T-helper 2 cell treated with Interferon-gamma antibody and Interleukin-4, amounts not matched to agents 5 μg/mL and 100 μg/mL, for 36 hours (primary cell): ENCODE data around the gene SLC30A9.

Experiments used
- DNase-seq: peaks from one replicate; pipeline ENCODE4 v3.0.0; 2021; ENCODE audit warnings: low spot score
- H3K27ac Mint-ChIP-seq: one replicate; pipeline ENCODE4 v1.8.0; 2021; ENCODE audit warnings: mild to moderate bottlenecking, mixed read lengths
- H3K27me3 Mint-ChIP-seq: one replicate; pipeline ENCODE4 v1.8.0; 2021; ENCODE audit warnings: low read depth, mixed read lengths
- H3K36me3 Mint-ChIP-seq: one replicate; pipeline ENCODE4 v1.8.0; 2021; ENCODE audit warnings: low read depth, mixed read lengths
- H3K4me1 Mint-ChIP-seq: one replicate; pipeline ENCODE4 v1.8.0; 2021; ENCODE audit warnings: low read depth, mixed read lengths
- H3K4me3 Mint-ChIP-seq: one replicate; pipeline ENCODE4 v1.8.0; 2022; ENCODE audit warnings: mild to moderate bottlenecking, moderate library complexity, mixed read lengths
- H3K9me3 Mint-ChIP-seq: one replicate; pipeline ENCODE4 v1.8.0; 2021; ENCODE audit warnings: mixed read lengths

SLC30A9 gene

GRCh38 chr4:42066402-42066801 lies 76.1 kb downstream of the SLC30A9 start:
- no peak for DNase-seq
- Mint-ChIP-seq H3K27me3 (no peaks in the 10 kb centered on the region), H3K27ac (no peak overlapping the region), H3K36me3 (peaks cover 14% of the 10 kb centered on the region), H3K4me1 (no peaks in the 10 kb centered on the region), H3K9me3 (no peaks in the 10 kb centered on the region), H3K4me3 (no peak overlapping the region)

- Mint-ChIP-seq H3K27me3 (no peaks in the 10 kb centered on the region), H3K27ac (no peak overlapping the region), H3K4me1 (no peaks in the 10 kb centered on the region), H3K9me3 (no peaks in the 10 kb centered on the region), H3K4me3 (no peak overlapping the region), H3K36me3 (peaks cover 17% of the 10 kb centered on the region)
- DNase-seq: no peak
Measured at GRCh38 chr4:42067264-42067663, 76.9 kb downstream of the SLC30A9 start.

DNA sequence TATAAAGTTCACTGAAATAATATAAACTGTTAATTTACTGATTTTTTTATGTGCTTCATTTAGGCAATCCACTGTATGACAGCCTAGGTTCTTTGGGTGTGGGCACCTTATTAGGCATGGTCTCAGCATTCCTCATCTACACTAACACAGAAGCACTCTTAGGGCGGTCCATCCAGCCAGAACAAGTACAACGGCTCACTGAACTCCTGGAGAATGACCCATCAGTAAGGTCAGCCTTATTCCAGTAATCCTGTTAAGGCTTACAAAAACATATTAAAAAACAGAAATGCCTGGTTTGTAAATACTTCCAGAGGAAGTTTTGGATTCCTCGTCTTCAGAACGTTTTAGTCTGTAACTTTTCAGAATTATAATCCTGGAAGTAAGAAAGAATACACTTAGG lies 80.1 kb downstream of the SLC30A9 start:
- peaks cover 18% of the 10 kb centered on the region for H3K36me3 Mint-ChIP-seq

DNA sequence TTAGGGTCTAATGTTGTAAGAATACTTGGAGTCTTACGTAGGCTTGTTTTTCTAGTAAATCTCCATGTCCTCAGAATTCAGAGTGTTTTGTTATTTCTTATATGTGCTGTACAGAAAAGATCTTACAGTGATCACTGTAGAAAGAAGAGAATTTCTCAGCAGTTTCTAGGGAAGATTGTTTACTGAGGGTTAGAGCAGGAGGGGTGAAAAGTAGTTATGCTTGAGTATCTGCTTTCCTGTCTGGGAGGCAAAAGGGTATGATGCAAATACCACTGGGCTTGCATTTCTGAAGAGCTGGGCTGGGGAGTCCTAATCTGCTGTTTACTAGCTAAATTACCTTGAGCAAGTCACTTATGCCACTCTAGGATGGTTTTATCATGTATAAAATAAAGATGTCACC lies 84.0 kb downstream of the SLC30A9 start:
- H3K9me3 Mint-ChIP-seq: no peaks in the 10 kb centered on the region
- no peak for DNase-seq
- H3K27me3 Mint-ChIP-seq: no peaks in the 10 kb centered on the region
- H3K36me3 Mint-ChIP-seq: peaks cover 20% of the 10 kb centered on the region
- no peak overlapping the region for H3K4me3 Mint-ChIP-seq
- H3K4me1 Mint-ChIP-seq: no peaks in the 10 kb centered on the region
- H3K27ac Mint-ChIP-seq: no peak overlapping the region

More for the DNA sequence above, 80.1 kb downstream of the SLC30A9 start:
- Mint-ChIP-seq H3K27ac (no peak overlapping the region), H3K9me3 (no peaks in the 10 kb centered on the region), H3K4me3 (no peak overlapping the region), H3K4me1 (no peaks in the 10 kb centered on the region), H3K27me3 (no peaks in the 10 kb centered on the region)
- no peak for DNase-seq

- no peak for DNase-seq
- Mint-ChIP-seq H3K27me3 (no peaks in the 10 kb centered on the region), H3K36me3 (peaks cover 18% of the 10 kb centered on the region), H3K9me3 (no peaks in the 10 kb centered on the region), H3K4me3 (no peak overlapping the region), H3K27ac (no peak overlapping the region), H3K4me1 (no peaks in the 10 kb centered on the region)
Measured at GRCh38 chr4:42078184-42078801, 88.0 kb downstream of the SLC30A9 start.

DNA sequence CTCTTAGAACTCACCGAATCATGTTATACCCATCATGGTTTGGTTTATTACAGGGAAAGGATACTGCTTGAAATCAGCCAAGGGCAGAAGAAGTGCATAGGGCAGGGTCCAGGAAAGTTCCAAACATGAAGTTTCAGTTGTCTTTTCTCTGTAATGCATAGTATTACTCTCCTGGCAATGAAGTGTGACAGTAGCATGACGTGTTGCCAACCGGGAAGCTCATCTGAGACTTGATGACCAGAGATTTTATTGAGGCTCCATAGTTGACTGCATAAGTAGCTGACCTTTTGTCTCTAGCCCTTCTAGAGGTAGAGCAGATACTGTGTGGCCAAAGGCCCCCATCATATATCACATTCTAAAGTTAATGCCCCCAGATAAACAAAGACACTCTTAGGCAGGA lies 90.0 kb downstream of the SLC30A9 start:
- no peaks in the 10 kb centered on the region for H3K9me3 Mint-ChIP-seq
- no peak overlapping the region for H3K27ac Mint-ChIP-seq
- no peak for DNase-seq
- H3K4me1 Mint-ChIP-seq: no peaks in the 10 kb centered on the region
- peaks cover 14% of the 10 kb centered on the region for H3K36me3 Mint-ChIP-seq
- no peak overlapping the region for H3K4me3 Mint-ChIP-seq
- H3K27me3 Mint-ChIP-seq: no peaks in the 10 kb centered on the region

DNA sequence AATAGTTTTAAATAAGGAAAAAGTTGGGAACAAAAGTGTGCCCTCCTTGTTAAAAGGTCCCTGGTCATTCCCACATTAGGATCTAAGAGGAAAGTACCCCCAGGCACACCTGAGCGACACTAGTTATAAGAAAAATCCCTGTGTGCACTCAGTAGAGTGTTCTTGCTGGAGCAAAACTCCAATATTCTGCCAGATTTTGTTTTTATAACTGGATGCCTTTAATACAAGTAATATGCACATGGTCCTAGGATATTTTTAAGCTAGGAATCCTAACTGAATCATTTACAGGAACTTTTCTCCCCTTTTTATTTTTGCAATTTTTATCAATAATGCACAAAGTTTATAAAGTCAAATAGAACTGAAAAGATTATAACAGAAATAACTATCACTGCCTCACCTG lies 93.5 kb downstream of the SLC30A9 start:
- Mint-ChIP-seq H3K27ac (no peak overlapping the region), H3K27me3 (no peaks in the 10 kb centered on the region), H3K4me3 (no peak overlapping the region), H3K4me1 (no peaks in the 10 kb centered on the region), H3K9me3 (no peaks in the 10 kb centered on the region), H3K36me3 (peaks cover 10% of the 10 kb centered on the region)
- no peak for DNase-seq

GRCh38 chr4:42088386-42088785 lies 98.1 kb downstream of the SLC30A9 start:
- no peak overlapping the region for H3K27ac Mint-ChIP-seq
- no peak for DNase-seq
- no peaks in the 10 kb centered on the region for H3K4me1 Mint-ChIP-seq
- no peaks in the 10 kb centered on the region for H3K27me3 Mint-ChIP-seq
- H3K9me3 Mint-ChIP-seq: no peaks in the 10 kb centered on the region
- no peak overlapping the region for H3K4me3 Mint-ChIP-seq
- H3K36me3 Mint-ChIP-seq: peaks cover 11% of the 10 kb centered on the region

DNA sequence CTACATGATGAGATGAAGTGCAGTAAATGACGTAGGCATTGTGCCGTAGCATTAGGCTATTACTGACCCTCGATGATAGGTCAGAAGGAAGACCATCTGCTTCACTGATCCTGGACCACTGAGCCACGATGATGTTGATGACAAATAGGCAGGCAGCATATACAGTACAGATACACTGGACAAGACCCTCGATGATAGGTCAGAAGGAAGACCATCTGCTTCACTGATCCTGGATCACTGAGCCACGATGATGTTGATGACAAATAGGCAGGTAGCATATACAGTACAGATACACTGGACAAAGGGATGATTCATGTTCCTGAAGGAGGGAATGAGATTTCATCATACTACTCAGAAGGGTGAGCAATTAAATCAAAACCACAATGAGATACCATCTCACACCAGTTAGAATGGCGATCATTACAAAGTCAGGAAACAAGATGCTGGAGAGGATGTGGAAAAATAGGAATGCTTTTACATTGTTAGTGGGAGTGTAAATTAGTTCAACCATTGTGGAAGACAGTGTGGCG lies 111.2 kb downstream of the SLC30A9 start:
- H3K4me1 Mint-ChIP-seq: no peaks in the 10 kb centered on the region
- no peak overlapping the region for H3K4me3 Mint-ChIP-seq
- H3K9me3 Mint-ChIP-seq: no peaks in the 10 kb centered on the region
- no peaks in the 10 kb centered on the region for H3K27me3 Mint-ChIP-seq
- H3K36me3 Mint-ChIP-seq: no peaks in the 10 kb centered on the region
- no peak for DNase-seq
- no peak overlapping the region for H3K27ac Mint-ChIP-seq

GRCh38 chr4:42104521-42104920 lies 114.2 kb downstream of the SLC30A9 start:
- DNase-seq: no peak

DNA sequence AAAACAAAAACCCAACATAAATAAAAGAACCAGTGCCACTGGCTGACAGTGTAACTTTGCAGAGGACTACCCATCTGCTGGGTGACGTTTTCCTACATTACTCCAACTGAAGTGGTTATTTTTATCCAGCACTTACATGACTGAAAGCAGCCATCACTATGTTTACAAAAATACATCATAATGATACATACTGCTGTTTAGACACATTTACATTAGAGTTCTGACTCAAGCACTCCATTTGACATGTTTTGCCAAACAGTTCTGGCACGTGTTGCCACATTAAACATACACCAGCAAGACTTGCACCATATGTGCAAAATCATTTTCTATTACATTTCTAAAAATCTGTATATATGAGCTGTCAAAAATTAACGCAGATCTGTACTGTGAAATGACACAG lies 122.5 kb downstream of the SLC30A9 start:
- H3K27ac Mint-ChIP-seq: no peak overlapping the region
- no peak for DNase-seq
- H3K4me1 Mint-ChIP-seq: no peaks in the 10 kb centered on the region
- H3K4me3 Mint-ChIP-seq: no peak overlapping the region
- H3K36me3 Mint-ChIP-seq: no peaks in the 10 kb centered on the region
- peaks cover 6% of the 10 kb centered on the region for H3K27me3 Mint-ChIP-seq
- no peaks in the 10 kb centered on the region for H3K9me3 Mint-ChIP-seq

More at GRCh38 chr4:42104521-42104920, 114.2 kb downstream of the SLC30A9 start:
- Mint-ChIP-seq H3K4me1 (no peaks in the 10 kb centered on the region), H3K9me3 (no peaks in the 10 kb centered on the region), H3K27me3 (no peaks in the 10 kb centered on the region), H3K27ac (no peak overlapping the region), H3K4me3 (no peak overlapping the region), H3K36me3 (no peaks in the 10 kb centered on the region)

DNA sequence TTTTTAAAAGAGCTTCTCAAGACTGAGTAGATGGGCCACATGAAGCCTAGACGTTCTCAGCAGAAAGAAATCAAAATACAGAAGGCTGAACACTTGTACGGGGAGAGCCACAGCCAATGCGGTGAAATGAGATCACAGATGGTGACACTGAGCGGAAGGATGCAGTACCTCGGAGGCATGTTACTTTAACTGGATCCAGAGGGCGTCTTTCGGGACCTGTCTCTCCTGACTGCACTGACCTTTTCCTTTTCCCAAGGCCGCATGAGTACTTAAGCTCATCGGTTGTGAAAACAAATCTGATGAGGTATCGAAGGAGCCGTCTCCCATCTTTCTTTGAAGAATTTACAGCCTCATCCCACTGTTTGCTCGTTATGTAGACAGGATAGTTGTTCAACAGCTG lies 129.6 kb downstream of the SLC30A9 start:
- no peaks in the 10 kb centered on the region for H3K4me1 Mint-ChIP-seq
- no peak for DNase-seq
- H3K27me3 Mint-ChIP-seq: no peaks in the 10 kb centered on the region
- H3K4me3 Mint-ChIP-seq: no peak overlapping the region
- H3K27ac Mint-ChIP-seq: no peak overlapping the region
- H3K9me3 Mint-ChIP-seq: no peaks in the 10 kb centered on the region
- no peaks in the 10 kb centered on the region for H3K36me3 Mint-ChIP-seq

GRCh38 chr4:42122237-42122636 lies 131.9 kb downstream of the SLC30A9 start:
- Mint-ChIP-seq H3K9me3 (no peaks in the 10 kb centered on the region), H3K36me3 (no peaks in the 10 kb centered on the region), H3K4me3 (no peak overlapping the region), H3K4me1 (no peaks in the 10 kb centered on the region), H3K27me3 (no peaks in the 10 kb centered on the region), H3K27ac (no peak overlapping the region)
- DNase-seq: no peak

- Mint-ChIP-seq H3K27me3 (no peaks in the 10 kb centered on the region), H3K9me3 (no peaks in the 10 kb centered on the region), H3K4me1 (no peaks in the 10 kb centered on the region), H3K36me3 (no peaks in the 10 kb centered on the region), H3K4me3 (no peak overlapping the region), H3K27ac (no peak overlapping the region)
- DNase-seq: no peak
Measured at GRCh38 chr4:42123071-42123644, 132.8 kb downstream of the SLC30A9 start.

GRCh38 chr4:42132099-42132498 lies 141.8 kb downstream of the SLC30A9 start:
- no peak for DNase-seq
- H3K4me1 Mint-ChIP-seq: no peaks in the 10 kb centered on the region
- no peaks in the 10 kb centered on the region for H3K36me3 Mint-ChIP-seq
- no peaks in the 10 kb centered on the region for H3K27me3 Mint-ChIP-seq
- no peak overlapping the region for H3K27ac Mint-ChIP-seq
- no peaks in the 10 kb centered on the region for H3K9me3 Mint-ChIP-seq
- H3K4me3 Mint-ChIP-seq: no peak overlapping the region
